Muscle layer of duodenum (tissue), 2 donors: ENCODE measurements around the gene IQSEC3.
"Not testable (repeated sequence)": the region's sequence is repeated elsewhere in the genome, so short reads cannot be mapped to it uniquely, and the experiment has no call there.

Source experiments
- H3K27ac ChIP-seq: one replicate; pipeline ENCODE4 v1.7.0; 2013; ENCODE audit warnings: mild to moderate bottlenecking, low read length
- H3K27me3 ChIP-seq: one replicate; pipeline ENCODE4 v1.7.0; 2013; ENCODE audit warnings: low read depth, mild to moderate bottlenecking, control low read depth, low read length
- H3K36me3 ChIP-seq, 2 donors: one replicate each; pipeline ENCODE4 v1.7.0; 2013; ENCODE audit warnings: low read length in 2 of 2, control low read depth in 1 of 2, mild to moderate bottlenecking in 1 of 2; ENCODE audit not compliant: insufficient read depth in 2 of 2, control insufficient read depth in 1 of 2
- H3K4me1 ChIP-seq, 2 donors: one replicate each; pipeline ENCODE4 v1.7.0; 2013; ENCODE audit warnings: low read length in 2 of 2, mild to moderate bottlenecking in 2 of 2, control low read depth in 1 of 2, moderate library complexity in 1 of 2; ENCODE audit not compliant: insufficient read depth in 2 of 2, control insufficient read depth in 1 of 2
- H3K4me3 ChIP-seq, 2 donors: one replicate each; pipeline ENCODE4 v1.7.0; 2013; ENCODE audit warnings: low read length in 2 of 2, low read depth in 1 of 2, mild to moderate bottlenecking in 1 of 2
- H3K9me3 ChIP-seq, 2 donors: one replicate each; pipeline ENCODE4 v1.7.0; 2013; ENCODE audit warnings: low read length in 2 of 2, control low read depth in 1 of 2, mild to moderate bottlenecking in 1 of 2; ENCODE audit not compliant: control insufficient read depth in 1 of 2
- donor health status: healthy.

IQSEC3 gene

DNA sequence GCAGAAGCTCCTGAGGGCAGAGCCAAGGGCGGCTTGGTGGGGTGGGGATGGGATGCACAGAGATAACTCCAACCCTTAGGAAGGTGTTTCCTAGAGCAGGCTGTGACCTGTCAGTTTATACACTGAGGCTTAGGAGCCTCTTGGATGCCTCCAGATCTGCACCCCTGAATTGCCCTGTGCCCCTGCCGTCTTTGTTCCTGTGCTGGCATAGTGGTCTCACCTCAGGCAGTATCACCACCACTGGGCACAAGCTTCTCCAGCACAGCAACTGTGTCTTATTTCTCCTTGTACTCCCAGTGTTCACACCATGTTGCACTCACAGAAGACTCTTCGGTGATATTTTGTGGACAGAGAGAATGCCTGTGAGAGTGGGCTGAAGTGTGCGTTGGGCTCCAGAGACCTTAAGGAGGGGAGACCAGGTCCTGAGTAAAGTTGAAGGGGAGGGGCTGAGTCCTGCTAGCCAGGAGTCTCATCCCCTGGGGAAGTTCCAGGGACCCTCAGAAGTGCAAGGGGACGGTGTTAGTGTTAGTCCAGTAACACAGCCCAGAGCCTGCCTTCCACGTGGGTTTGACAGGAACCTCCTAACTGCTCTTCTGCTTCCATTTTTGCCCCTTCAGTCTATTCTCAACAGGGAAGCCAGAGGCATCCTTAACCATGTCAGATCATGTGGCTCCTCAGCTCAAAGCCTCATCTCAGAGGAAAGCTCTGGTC lies 26.9 kb upstream of the IQSEC3 start:
- not testable (repeated sequence) for H3K4me1 ChIP-seq, H3K9me3 ChIP-seq, H3K36me3 ChIP-seq, H3K27ac ChIP-seq, H3K27me3 ChIP-seq, H3K4me3 ChIP-seq

DNA sequence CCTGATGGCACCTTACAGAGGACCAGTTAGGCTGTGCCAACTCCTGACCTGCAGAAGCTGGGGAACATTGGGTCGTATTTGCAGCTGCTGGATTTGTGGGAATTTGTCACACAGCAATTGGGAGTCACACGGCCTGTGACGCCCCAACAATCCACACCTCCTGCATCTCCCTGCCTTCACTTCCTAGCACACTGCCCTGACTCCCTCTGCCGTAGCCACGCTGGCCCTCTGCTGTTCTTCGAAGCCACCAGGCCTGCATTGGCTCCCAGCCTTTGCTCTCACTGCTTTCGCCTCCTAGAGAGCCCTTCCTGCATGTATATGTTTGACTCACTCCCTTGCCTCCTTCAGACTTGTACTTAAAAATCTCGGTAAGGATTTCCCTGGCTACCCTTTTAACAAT lies 22.2 kb upstream of the IQSEC3 start:
- H3K4me3 ChIP-seq, H3K9me3 ChIP-seq, H3K27me3 ChIP-seq, H3K4me1 ChIP-seq, H3K27ac ChIP-seq, H3K36me3 ChIP-seq: not testable (repeated sequence)

- not testable (repeated sequence) for H3K9me3 ChIP-seq, H3K4me1 ChIP-seq
Observed at GRCh38 chr12:45235-45990, 21.2 kb upstream of the IQSEC3 start.

GRCh38 chr12:45991-46358 lies 20.6 kb upstream of the IQSEC3 start:
- not testable (repeated sequence) for H3K4me3 ChIP-seq, H3K4me1 ChIP-seq, H3K9me3 ChIP-seq, H3K36me3 ChIP-seq, H3K27ac ChIP-seq, H3K27me3 ChIP-seq

More at GRCh38 chr12:45235-45990, 21.2 kb upstream of the IQSEC3 start:
- not testable (repeated sequence) for H3K4me3 ChIP-seq, H3K36me3 ChIP-seq, H3K27ac ChIP-seq, H3K27me3 ChIP-seq

DNA sequence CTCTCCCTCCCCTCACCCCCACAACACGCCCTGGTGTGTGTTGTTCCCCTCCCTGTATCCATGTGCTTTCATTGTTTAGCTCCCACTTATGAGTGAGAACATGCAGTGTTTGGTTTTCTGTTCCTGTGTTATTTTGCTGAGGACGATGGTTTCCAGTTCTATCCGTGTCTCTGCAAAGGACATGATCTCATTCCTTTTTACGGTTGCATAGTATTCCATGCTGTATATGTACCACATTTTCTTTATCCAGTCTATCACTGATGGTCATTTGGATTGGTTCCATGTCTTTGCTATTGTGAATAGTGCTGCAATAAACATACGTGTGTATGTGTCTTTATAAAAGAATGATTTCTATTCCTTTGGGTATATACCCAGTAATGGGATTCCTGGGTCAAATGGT lies 20.0 kb upstream of the IQSEC3 start:
- not testable (repeated sequence) for H3K4me3 ChIP-seq, H3K36me3 ChIP-seq, H3K4me1 ChIP-seq, H3K9me3 ChIP-seq, H3K27ac ChIP-seq, H3K27me3 ChIP-seq

DNA sequence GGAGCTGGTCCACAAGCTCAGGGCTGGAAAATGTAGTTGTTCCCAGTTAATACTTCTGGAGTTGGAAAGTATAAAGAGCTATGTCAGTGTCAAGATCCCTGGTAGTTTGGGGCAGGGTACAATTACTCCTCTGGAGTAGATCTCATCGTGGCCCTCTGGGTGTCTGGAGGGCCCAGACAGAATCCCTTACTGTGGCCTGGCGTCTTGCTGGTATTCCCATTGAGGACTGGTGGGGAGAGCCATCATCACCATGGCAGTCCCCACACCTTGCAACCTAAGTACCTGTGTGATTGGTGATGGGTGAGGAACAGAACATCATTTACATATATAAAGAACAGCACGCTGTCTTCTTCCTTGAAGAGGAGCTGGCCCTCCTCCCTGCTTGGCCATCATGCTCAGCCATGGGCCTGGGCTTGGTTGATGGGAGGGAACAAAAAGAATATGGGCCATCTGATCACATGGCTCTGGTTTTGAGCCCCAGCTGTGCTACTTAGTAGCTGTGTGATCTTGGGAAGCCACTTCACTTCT lies 18.8 kb upstream of the IQSEC3 start:
- not testable (repeated sequence) for H3K4me3 ChIP-seq, H3K4me1 ChIP-seq, H3K27me3 ChIP-seq, H3K27ac ChIP-seq, H3K36me3 ChIP-seq, H3K9me3 ChIP-seq

- not testable (repeated sequence) for H3K4me3 ChIP-seq, H3K9me3 ChIP-seq, H3K27me3 ChIP-seq, H3K4me1 ChIP-seq, H3K36me3 ChIP-seq, H3K27ac ChIP-seq
Observed at GRCh38 chr12:49149-49548, 17.4 kb upstream of the IQSEC3 start.

DNA sequence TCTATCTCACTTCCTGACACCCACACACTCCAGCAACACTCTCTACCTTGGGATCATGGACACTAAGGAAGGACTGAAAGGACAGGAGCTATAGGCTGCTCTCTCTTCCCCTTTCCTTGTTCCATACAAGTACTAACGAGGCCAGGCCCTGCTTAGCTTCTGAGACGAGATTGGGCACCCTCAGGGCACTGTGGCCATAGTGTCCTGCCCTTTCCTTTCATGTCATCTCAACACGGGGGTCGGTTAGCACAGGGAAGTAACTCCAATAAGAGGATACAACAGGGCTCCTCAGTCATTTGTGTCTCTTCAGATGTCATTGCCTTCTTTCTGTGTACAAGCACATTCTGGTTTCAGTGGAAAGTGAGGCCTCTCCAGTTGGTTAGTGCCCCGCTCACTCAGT lies 15.5 kb upstream of the IQSEC3 start:
- not testable (repeated sequence) for H3K4me3 ChIP-seq, H3K4me1 ChIP-seq, H3K9me3 ChIP-seq, H3K27ac ChIP-seq, H3K36me3 ChIP-seq
- H3K27me3 ChIP-seq = peaks cover 16% of the 10 kb centered on the region

- H3K27me3 ChIP-seq = peaks cover 19% of the 10 kb centered on the region
- H3K27ac ChIP-seq, H3K4me3 ChIP-seq, H3K9me3 ChIP-seq, H3K4me1 ChIP-seq, H3K36me3 ChIP-seq: not testable (repeated sequence)
Observed at GRCh38 chr12:51962-52361, 14.6 kb upstream of the IQSEC3 start.

DNA sequence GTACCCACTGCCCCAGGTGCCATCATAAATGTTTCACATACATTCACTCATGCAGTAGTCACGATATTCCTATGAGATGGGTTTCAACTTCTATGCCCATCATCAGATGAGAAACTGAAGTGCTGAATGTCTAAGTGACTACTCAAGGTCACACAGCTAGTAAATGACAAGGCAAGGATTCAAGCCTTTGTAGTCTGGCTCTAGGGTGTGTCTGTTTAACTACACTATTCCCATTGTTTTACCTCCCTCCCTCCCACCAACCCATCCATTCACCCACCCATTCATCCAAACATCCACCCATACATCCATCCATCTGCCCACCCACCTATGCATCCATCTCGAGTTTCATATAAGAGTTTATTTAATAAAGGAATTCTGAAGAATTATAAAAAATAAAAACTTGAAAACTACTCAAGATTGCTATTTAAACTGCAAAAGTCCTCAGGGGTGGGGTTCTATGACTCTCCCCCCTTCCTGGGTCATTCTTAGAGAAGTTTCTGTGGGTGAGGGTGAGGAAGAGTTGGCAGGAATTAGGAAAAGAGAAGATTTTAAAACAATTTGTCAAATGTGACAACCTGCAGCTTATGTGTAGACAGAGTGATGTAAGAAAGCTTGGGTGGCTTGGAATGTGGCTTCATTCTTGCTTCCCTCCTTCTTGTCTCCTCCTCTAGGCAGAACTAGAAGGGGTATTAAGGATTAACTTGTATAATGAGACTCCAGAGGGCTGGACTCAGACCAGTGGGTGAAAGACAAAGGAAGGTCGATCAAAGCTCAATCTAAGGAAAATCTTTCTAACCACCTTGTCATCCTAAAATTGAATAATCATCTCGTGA lies 13.4 kb upstream of the IQSEC3 start:
- H3K36me3 ChIP-seq = not testable (repeated sequence)
- peaks cover 23% of the 10 kb centered on the region for H3K27me3 ChIP-seq

More for the DNA sequence above, 13.4 kb upstream of the IQSEC3 start:
- not testable (repeated sequence) for H3K4me3 ChIP-seq, H3K9me3 ChIP-seq, H3K4me1 ChIP-seq, H3K27ac ChIP-seq
